ENCODE measurements around the gene MED27.

DNA sequence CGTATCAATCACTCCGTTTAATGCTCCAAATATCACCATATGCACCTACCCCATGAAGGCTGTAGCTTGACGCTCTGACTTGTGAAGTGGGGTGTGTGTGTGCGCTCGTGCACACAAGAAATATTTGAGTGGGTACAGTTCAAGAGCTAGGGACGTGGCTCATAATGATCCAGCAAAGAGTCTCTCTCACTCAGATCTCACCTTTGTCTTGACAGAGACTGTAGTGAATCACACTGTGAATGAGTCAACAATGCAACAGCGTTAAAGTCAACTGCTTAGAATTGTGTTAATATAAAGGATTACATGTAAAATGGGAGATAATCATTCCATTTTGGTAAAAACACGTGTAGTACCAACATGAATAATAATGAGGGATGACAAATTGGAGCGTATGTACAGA is 119.4 kb downstream of the MED27 start:
- TF ChIP-seq EP300 (IDR thresholded peaks at IDR 0.05): no peak
- TF ChIP-seq, protein P1, sequence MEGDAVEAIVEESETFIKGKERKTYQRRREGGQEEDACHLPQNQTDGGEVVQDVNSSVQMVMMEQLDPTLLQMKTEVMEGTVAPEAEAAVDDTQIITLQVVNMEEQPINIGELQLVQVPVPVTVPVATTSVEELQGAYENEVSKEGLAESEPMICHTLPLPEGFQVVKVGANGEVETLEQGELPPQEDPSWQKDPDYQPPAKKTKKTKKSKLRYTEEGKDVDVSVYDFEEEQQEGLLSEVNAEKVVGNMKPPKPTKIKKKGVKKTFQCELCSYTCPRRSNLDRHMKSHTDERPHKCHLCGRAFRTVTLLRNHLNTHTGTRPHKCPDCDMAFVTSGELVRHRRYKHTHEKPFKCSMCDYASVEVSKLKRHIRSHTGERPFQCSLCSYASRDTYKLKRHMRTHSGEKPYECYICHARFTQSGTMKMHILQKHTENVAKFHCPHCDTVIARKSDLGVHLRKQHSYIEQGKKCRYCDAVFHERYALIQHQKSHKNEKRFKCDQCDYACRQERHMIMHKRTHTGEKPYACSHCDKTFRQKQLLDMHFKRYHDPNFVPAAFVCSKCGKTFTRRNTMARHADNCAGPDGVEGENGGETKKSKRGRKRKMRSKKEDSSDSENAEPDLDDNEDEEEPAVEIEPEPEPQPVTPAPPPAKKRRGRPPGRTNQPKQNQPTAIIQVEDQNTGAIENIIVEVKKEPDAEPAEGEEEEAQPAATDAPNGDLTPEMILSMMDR (IDR thresholded peaks at IDR 0.05): no peak
- TF ChIP-seq POLR2A (IDR thresholded peaks at IDR 0.05; ENCODE audit: low read depth): no peak
- TF ChIP-seq POLR2AphosphoS5 (IDR thresholded peaks at IDR 0.05): no peak
